Keratinocyte (primary cell): ENCODE measurements around the gene SPRR2F. TPM values are rescaled to one million over a fixed set of nuclear protein-coding genes. Genes with fewer than 3 reads are reported as not detected.

Experiments used
- DNase-seq: peaks from one replicate; pipeline ENCODE4 v3.0.0-alpha.2; 2011; ENCODE audit warnings: low read depth, missing footprints, low spot score
- FAIRE-seq: peaks from 2 replicates; lab custom pipeline; 2011; peaks lifted over from hg19 to GRCh38; lab: Jason Lieb, UNC
- H2AFZ ChIP-seq: 2 replicates; pipeline ENCODE4 v1.6.0; 2012; ENCODE audit warnings: low read length, control low read depth, inconsistent platforms; ENCODE audit not compliant: control insufficient read depth
- H3K27ac ChIP-seq: 2 replicates; pipeline ENCODE4 v1.5.1; 2011; ENCODE audit warnings: low read length; ENCODE audit not compliant: control insufficient read depth, insufficient read depth
- H3K27me3 ChIP-seq: 3 replicates; pipeline ENCODE4 v1.6.0; 2011; ENCODE audit warnings: low read length; ENCODE audit not compliant: control insufficient read depth, insufficient read depth; ENCODE audit errors: extremely low read depth
- H3K36me3 ChIP-seq, 2 experiments: 2 replicates in 1 of 2; 3 replicates in 1 of 2; pipeline ENCODE4 v1.5.1; 2011; ENCODE audit warnings: low read length in 2 of 2, mild to moderate bottlenecking in 1 of 2; ENCODE audit not compliant: control insufficient read depth in 2 of 2, insufficient read depth in 2 of 2; ENCODE audit errors: extremely low read depth in 1 of 2
- H3K4me1 ChIP-seq: 3 replicates; pipeline ENCODE4 v1.5.1; 2011; ENCODE audit warnings: low read length; ENCODE audit not compliant: control insufficient read depth, insufficient read depth; ENCODE audit errors: extremely low read depth
- H3K4me2 ChIP-seq: 3 replicates; pipeline ENCODE4 v1.6.0; 2011; ENCODE audit warnings: low read depth, low read length; ENCODE audit not compliant: control insufficient read depth, insufficient read depth; ENCODE audit errors: extremely low read depth
- H3K4me3 ChIP-seq, 3 experiments: fragments of 200-600 bp in 1 of 3; sonication (generic) in 1 of 3; 2 replicates in 2 of 3; 3 replicates in 1 of 3; pipeline ENCODE4 v1.5.1; 2011 to 2016; ENCODE audit warnings: low read length in 3 of 3, mild to moderate bottlenecking in 3 of 3, control low read depth in 2 of 3, inconsistent platforms in 1 of 3, low read depth in 1 of 3, mixed read lengths in 1 of 3, mixed run types in 1 of 3, moderate library complexity in 1 of 3; ENCODE audit not compliant: control insufficient read depth in 2 of 3, insufficient read depth in 2 of 3; ENCODE audit errors: extremely low read depth in 1 of 3
- H3K79me2 ChIP-seq: 2 replicates; pipeline ENCODE4 v1.6.0; 2012; ENCODE audit warnings: low read length; ENCODE audit not compliant: control insufficient read depth, insufficient read depth
- H3K9ac ChIP-seq: 3 replicates; pipeline ENCODE4 v1.6.0; 2011; ENCODE audit warnings: low read length; ENCODE audit not compliant: control insufficient read depth, insufficient read depth; ENCODE audit errors: extremely low read depth
- H3K9me1 ChIP-seq: 3 replicates; pipeline ENCODE4 v1.6.0; 2011; ENCODE audit warnings: low read length; ENCODE audit not compliant: control insufficient read depth, insufficient read depth; ENCODE audit errors: extremely low read depth
- H3K9me3 ChIP-seq: 2 replicates; pipeline ENCODE4 v1.5.1; 2012; ENCODE audit warnings: low read depth, low read length; ENCODE audit not compliant: control insufficient read depth
- H4K20me1 ChIP-seq: 3 replicates; pipeline ENCODE4 v1.6.0; 2011; ENCODE audit warnings: low read length; ENCODE audit not compliant: control insufficient read depth, insufficient read depth; ENCODE audit errors: extremely low read depth
- EZH2 ChIP-seq: IDR thresholded peaks from one replicate; pipeline ENCODE4 v1.6.1; 2012; ENCODE audit warnings: inconsistent platforms, mild to moderate bottlenecking, low read length, moderate library complexity
- dilution Hi-C: fragments of 300-500 bp; cut with MboI; formaldehyde crosslinking; loops from one replicate; pipeline ENCODE4 v1.7.0; 2020; ENCODE audit warnings: low sequenced_read_pairs; ENCODE audit not compliant: extremely low pct_ligation_motif_present
- polyA minus RNA-seq, 3 experiments: library from RNA; depleted of rRNA, polyadenylated mRNA; stranded (reverse); fragments of >200 nt; gene quantifications; 1 replicate in 1 of 3; 2 replicates in 1 of 3; 3 replicates in 1 of 3; pipeline ENCODE4 v1.2.3, GENCODE V29; 2011
- polyA plus RNA-seq, 5 experiments: library from polyadenylated mRNA; depleted of rRNA in 3 of 5; stranded (reverse) in 3 of 5; stranded (forward) in 1 of 5; unstranded in 1 of 5; fragments of >200 nt; gene quantifications; 1 replicate in 1 of 5; 2 replicates in 3 of 5; 3 replicates in 1 of 5; pipeline versions ENCODE4 v1.2.1 to v1.2.3, GENCODE V29; 2011 to 2012; ENCODE audit warnings: missing spikeins in 2 of 5, low read depth in 1 of 5, low replicate concordance in 1 of 5
- TF ChIP-seq, protein P1 (sequence below), 3 experiments: IDR thresholded peaks in 1 of 3; conservative IDR thresholded peaks in 1 of 3; optimal IDR thresholded peaks in 1 of 3; 2 replicates in 2 of 3; 3 replicates in 1 of 3; pipeline versions ENCODE3 to v1.5.1; 2011; ENCODE audit warnings: low read length in 3 of 3, mild to moderate bottlenecking in 3 of 3, moderate library complexity in 2 of 3, control low read depth in 1 of 3, inconsistent platforms in 1 of 3; ENCODE audit not compliant: insufficient read depth in 2 of 3; ENCODE audit errors: extremely low read depth in 1 of 3

The SPRR2F gene, protein sequence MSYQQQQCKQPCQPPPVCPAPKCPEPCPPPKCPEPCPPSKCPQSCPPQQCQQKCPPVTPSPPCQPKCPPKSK
- not detected in 3 replicates for polyA plus RNA-seq
- polyA plus RNA-seq (2011; ENCODE audit: low read depth): not detected
- not detected in 2 replicates for polyA plus RNA-seq (2011; cell fraction: cytosol; rRNA removed)
- polyA plus RNA-seq (2011; cell fraction: nucleus; rRNA removed): not detected in 2 replicates
- polyA plus RNA-seq (2012; ENCODE audit: low replicate concordance): not detected in 2 replicates
- not detected in 3 replicates for polyA minus RNA-seq
- polyA minus RNA-seq (2011; cell fraction: cytosol; rRNA and poly(A)+ RNA removed): not detected
- not detected in 2 replicates for polyA minus RNA-seq (2011; cell fraction: nucleus; rRNA and poly(A)+ RNA removed)

GRCh38 chr1:153113416-153113815 lies at the start of gene SPRR2F:
Gene SPRR2F, minus strand, starts transcription at chr1:153113516. Its CDS starts 783 bp downstream, at chr1:153112733.
- dilution Hi-C loops: no loop called here
- Histone ChIP-seq H3K36me3 (no peaks in the 10 kb centered on the region), H3K9me3 (no peaks in the 10 kb centered on the region), H3K27me3 (no peaks in the 10 kb centered on the region), H2AFZ (no peak within 1 kb of the TSS), H3K9ac (no peak within 1 kb of the TSS), H3K4me1 (peaks cover 5% of the 10 kb centered on the region), H3K4me2 (no peak within 1 kb of the TSS), H4K20me1 (no peaks in the 10 kb centered on the region), H3K27ac (no peak within 1 kb of the TSS), H3K9me1 (no peaks in the 10 kb centered on the region), H3K79me2 (no peaks in the 10 kb centered on the region), H3K4me3 (no peak within 1 kb of the TSS)
- TF ChIP-seq, protein P1, sequence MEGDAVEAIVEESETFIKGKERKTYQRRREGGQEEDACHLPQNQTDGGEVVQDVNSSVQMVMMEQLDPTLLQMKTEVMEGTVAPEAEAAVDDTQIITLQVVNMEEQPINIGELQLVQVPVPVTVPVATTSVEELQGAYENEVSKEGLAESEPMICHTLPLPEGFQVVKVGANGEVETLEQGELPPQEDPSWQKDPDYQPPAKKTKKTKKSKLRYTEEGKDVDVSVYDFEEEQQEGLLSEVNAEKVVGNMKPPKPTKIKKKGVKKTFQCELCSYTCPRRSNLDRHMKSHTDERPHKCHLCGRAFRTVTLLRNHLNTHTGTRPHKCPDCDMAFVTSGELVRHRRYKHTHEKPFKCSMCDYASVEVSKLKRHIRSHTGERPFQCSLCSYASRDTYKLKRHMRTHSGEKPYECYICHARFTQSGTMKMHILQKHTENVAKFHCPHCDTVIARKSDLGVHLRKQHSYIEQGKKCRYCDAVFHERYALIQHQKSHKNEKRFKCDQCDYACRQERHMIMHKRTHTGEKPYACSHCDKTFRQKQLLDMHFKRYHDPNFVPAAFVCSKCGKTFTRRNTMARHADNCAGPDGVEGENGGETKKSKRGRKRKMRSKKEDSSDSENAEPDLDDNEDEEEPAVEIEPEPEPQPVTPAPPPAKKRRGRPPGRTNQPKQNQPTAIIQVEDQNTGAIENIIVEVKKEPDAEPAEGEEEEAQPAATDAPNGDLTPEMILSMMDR (optimal IDR thresholded peaks at IDR 0.05 in 1 of 3, IDR thresholded peaks at IDR 0.05 in 1 of 3, conservative IDR thresholded peaks at IDR 0.05 in 1 of 3; ENCODE audit: extremely low read depth in 1 of 3, insufficient read depth in 2 of 3, low read length in 3 of 3): no peak
- no peak for TF ChIP-seq EZH2
- no peak for DNase-seq
- no peak for FAIRE-seq

DNA sequence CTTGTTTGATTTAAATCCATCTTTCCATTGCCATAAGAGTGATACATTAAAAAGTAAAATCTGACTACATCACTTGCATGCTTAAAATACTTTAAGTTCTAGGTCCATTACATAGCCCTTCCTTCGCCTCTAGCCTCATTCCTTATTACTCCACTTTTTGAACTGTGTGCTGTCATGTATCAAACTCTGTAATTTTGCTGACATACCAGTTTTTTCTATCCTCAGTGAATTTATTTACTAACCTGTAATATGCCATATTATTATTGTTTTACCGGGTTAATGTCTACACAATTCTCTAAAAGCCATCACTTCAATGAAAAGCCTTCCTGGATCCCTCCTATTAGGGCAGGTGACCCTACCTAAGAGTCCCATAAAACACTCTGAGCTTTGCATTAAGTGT lies 42.2 kb upstream of the SPRR2F start:
- FAIRE-seq: no peak

More for the DNA sequence above, 42.2 kb upstream of the SPRR2F start:
- dilution Hi-C loops: no loop called here
- Histone ChIP-seq H3K36me3 (no peaks in the 10 kb centered on the region), H3K9me3 (no peaks in the 10 kb centered on the region), H3K9ac (no peak overlapping the region), H3K79me2 (no peaks in the 10 kb centered on the region), H2AFZ (no peak overlapping the region), H3K4me2 (no peak overlapping the region), H3K9me1 (no peaks in the 10 kb centered on the region), H3K27ac (no peak overlapping the region), H4K20me1 (no peaks in the 10 kb centered on the region), H3K4me1 (no peaks in the 10 kb centered on the region), H3K4me3 (no peak overlapping the region), H3K27me3 (no peaks in the 10 kb centered on the region)
- TF ChIP-seq, protein P1 (optimal IDR thresholded peaks at IDR 0.05 in 1 of 3, IDR thresholded peaks at IDR 0.05 in 1 of 3, conservative IDR thresholded peaks at IDR 0.05 in 1 of 3; ENCODE audit: extremely low read depth in 1 of 3, insufficient read depth in 2 of 3, low read length in 3 of 3): no peak
- TF ChIP-seq EZH2: no peak
- no peak for DNase-seq
